ENCODE results near the gene SAG. TPM values are rescaled to one million over a fixed set of nuclear protein-coding genes. Genes with fewer than 3 reads are reported as not detected.
"Not testable (repeated sequence)": the region's sequence is repeated elsewhere in the genome, so short reads cannot be mapped to it uniquely, and the experiment has no call there.

SAG gene
- total RNA-seq, 1 donor from 2014 or later, result not detected

- Mint-ChIP-seq H3K9me3 (ENCODE audit: low read depth) (no peaks in the 10 kb centered on the region), H3K27ac (no peak overlapping the region), H3K4me3 (ENCODE audit: low read depth) (no peak overlapping the region), H3K36me3 (ENCODE audit: insufficient read depth) (no peaks in the 10 kb centered on the region), H3K4me1 (ENCODE audit: low read depth) (no peaks in the 10 kb centered on the region), H3K27me3 (peaks cover 4% of the 10 kb centered on the region)
- no peak for DNase-seq (ENCODE audit: low spot score, unreplicated experiment)
- TF ChIP-seq CTCF (IDR thresholded peaks at IDR 0.05; ENCODE audit: unreplicated experiment), result no peak
These were observed 24.5 kb downstream of the SAG start for GRCh38 chr2:233332125-233332524.

- no peak overlapping the region for H3K27ac Mint-ChIP-seq
- peaks cover 8% of the 10 kb centered on the region for H3K27me3 Mint-ChIP-seq
- no peak for TF ChIP-seq CTCF (IDR thresholded peaks at IDR 0.05; ENCODE audit: unreplicated experiment)
- no peaks in the 10 kb centered on the region for H3K4me1 Mint-ChIP-seq (ENCODE audit: low read depth)
- no peak overlapping the region for H3K4me3 Mint-ChIP-seq (ENCODE audit: low read depth)
- H3K9me3 Mint-ChIP-seq (ENCODE audit: low read depth), result no peaks in the 10 kb centered on the region
- no peak for DNase-seq (ENCODE audit: low spot score, unreplicated experiment)
- H3K36me3 Mint-ChIP-seq (ENCODE audit: insufficient read depth), result no peaks in the 10 kb centered on the region
These were observed 27.3 kb downstream of the SAG start for GRCh38 chr2:233334915-233335314.

GRCh38 chr2:233336091-233336490, 28.5 kb downstream of the SAG start:
- not testable (repeated sequence) for H3K36me3 Mint-ChIP-seq (ENCODE audit: insufficient read depth); H3K4me3 Mint-ChIP-seq (ENCODE audit: low read depth); DNase-seq (ENCODE audit: low spot score, unreplicated experiment); H3K27ac Mint-ChIP-seq; H3K9me3 Mint-ChIP-seq (ENCODE audit: low read depth); H3K27me3 Mint-ChIP-seq; H3K4me1 Mint-ChIP-seq (ENCODE audit: low read depth)

- peaks cover 8% of the 10 kb centered on the region for H3K27me3 Mint-ChIP-seq
- no peak overlapping the region for H3K27ac Mint-ChIP-seq
- DNase-seq (ENCODE audit: low spot score, unreplicated experiment), result no peak
- no peak for TF ChIP-seq CTCF (IDR thresholded peaks at IDR 0.05; ENCODE audit: unreplicated experiment)
- no peaks in the 10 kb centered on the region for H3K36me3 Mint-ChIP-seq (ENCODE audit: insufficient read depth)
- no peak overlapping the region for H3K4me3 Mint-ChIP-seq (ENCODE audit: low read depth)
- no peaks in the 10 kb centered on the region for H3K9me3 Mint-ChIP-seq (ENCODE audit: low read depth)
- no peaks in the 10 kb centered on the region for H3K4me1 Mint-ChIP-seq (ENCODE audit: low read depth)
These were observed 28.9 kb downstream of the SAG start for GRCh38 chr2:233336541-233336940.

- Mint-ChIP-seq H3K36me3 (ENCODE audit: insufficient read depth) (no peaks in the 10 kb centered on the region), H3K9me3 (ENCODE audit: low read depth) (no peaks in the 10 kb centered on the region), H3K4me3 (ENCODE audit: low read depth) (no peak overlapping the region), H3K27me3 (peaks cover 8% of the 10 kb centered on the region), H3K27ac (no peak overlapping the region), H3K4me1 (ENCODE audit: low read depth) (no peaks in the 10 kb centered on the region)
- no peak for TF ChIP-seq CTCF (IDR thresholded peaks at IDR 0.05; ENCODE audit: unreplicated experiment)
- no peak for DNase-seq (ENCODE audit: low spot score, unreplicated experiment)
These were observed 30.4 kb downstream of the SAG start for GRCh38 chr2:233338046-233338445.

- DNase-seq (ENCODE audit: low spot score, unreplicated experiment), result no peak
- H3K27ac Mint-ChIP-seq, result no peak overlapping the region
- peaks cover 6% of the 10 kb centered on the region for H3K27me3 Mint-ChIP-seq
- H3K9me3 Mint-ChIP-seq (ENCODE audit: low read depth), result no peaks in the 10 kb centered on the region
- no peak for TF ChIP-seq CTCF (IDR thresholded peaks at IDR 0.05; ENCODE audit: unreplicated experiment)
- H3K4me3 Mint-ChIP-seq (ENCODE audit: low read depth), result no peak overlapping the region
- H3K4me1 Mint-ChIP-seq (ENCODE audit: low read depth), result no peaks in the 10 kb centered on the region
- H3K36me3 Mint-ChIP-seq (ENCODE audit: insufficient read depth), result no peaks in the 10 kb centered on the region
These were observed 31.3 kb downstream of the SAG start for GRCh38 chr2:233338812-233339368.

Measured in progenitor cell of endocrine pancreas (in vitro differentiated cells).